ENCODE measurements around the gene PDX1.
"Not testable (repeated sequence)": the region's sequence is repeated elsewhere in the genome, so short reads cannot be mapped to it uniquely, and the experiment has no call there.

The PDX1 gene

DNA sequence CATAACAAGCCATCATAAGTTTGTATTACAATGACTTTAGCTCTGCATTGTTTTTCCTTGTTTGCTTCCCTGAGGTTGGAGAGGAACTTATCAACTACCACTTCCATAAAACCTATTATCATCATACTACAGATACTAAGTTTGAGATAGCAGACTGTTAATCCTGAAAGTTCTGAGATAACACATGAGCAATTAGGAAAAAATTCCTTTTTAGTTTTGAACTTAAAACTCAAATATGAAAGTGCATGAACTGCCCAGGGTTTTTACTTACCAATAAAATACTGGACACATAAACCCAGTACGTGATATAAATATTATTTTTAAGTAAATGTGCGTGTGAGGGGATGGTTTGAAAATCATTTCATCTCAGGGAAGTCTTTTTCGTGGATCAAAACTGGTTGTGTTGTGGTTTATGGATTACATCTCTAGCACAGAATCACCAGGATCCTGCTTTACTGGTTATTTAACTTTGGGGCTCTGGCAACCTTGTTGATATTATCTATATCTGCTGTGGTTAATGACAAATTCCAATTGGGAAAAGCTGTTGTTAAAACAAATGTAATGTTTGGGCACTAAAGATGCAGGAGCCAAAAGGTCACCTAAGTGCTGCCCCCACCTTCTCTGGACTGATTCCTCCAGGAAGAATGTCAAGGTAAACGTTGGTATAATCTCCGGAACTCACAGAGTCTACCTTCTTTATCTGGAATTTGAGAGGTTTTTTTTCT, 36.9 kb downstream of the PDX1 start:
- no peak for DNase-seq

GRCh38 chr13:27959976-27960361, 40.2 kb downstream of the PDX1 start:
- DNase-seq: no peak

GRCh38 chr13:27960362-27961226, 40.8 kb downstream of the PDX1 start:
- no peak for DNase-seq

DNA sequence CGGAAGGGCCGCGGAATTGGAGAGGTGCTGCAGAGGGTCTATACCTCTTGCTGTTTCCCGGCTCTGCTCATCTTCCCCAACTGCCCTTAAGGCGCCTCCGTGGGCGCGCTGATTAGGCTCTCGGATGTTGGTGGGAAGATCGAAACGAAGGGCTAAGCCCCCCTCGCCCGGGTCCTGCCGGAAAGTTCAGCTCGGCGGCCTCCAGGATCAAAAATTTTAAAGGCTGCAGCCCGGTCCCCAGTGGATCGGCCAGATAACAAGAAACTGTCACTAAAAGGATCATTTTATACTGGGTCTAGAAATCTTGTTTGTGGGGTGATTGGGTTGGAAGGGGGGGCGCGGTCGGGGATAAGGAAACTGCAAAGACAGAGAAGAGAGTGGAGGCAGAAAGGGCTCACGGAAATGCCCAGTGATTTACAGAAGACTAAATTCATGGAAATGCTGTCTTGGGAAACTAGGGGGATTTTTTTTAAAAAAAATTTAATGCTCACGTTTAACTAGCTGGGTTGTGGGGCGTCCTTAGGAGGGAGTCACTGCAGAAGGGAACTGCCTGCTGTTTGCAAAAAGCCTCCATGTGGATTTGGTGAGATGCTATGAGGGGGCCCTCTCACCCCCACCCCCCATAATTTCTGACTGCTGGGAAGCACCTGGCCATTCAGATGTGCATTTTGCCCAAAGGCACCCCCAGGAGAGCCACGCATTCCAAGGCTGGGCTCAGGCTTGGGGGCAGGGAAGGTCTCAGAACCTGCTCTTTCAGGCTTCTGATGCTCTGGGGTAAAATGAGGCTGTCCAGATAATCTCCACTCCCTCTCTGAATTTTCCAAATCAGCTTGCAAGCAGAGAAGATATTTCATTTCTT, 41.7 kb downstream of the PDX1 start:
- no peak for DNase-seq

GRCh38 chr13:27962128-27962841, 42.5 kb downstream of the PDX1 start:
- no peak for DNase-seq

- no peak for DNase-seq
Measured at GRCh38 chr13:27962982-27963381, 43.2 kb downstream of the PDX1 start.

DNA sequence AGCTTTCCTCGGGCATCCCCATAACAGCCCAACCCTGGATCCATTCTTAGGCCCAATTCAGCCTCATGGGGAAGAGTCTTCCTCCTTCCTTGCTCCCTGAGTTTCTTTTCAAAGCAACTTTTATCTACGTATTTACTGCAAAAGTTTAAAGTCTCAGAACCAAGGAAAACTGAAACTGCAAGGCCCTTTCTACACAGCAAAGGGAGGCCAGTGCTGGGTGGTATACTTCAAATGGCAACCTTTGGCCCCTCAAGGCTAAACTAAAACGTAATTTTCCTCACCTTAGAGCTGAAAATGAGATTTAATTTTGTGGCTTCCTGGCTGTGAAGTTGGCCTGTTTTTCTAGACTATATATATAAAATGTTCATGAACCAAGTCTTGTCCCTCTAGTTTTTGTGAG, 43.7 kb downstream of the PDX1 start:
- DNase-seq: no peak

- not testable (repeated sequence) for DNase-seq
Measured at GRCh38 chr13:27964206-27964605, 44.4 kb downstream of the PDX1 start.

- DNase-seq: no peak
Measured at GRCh38 chr13:27964741-27965323, 45.0 kb downstream of the PDX1 start.

DNA sequence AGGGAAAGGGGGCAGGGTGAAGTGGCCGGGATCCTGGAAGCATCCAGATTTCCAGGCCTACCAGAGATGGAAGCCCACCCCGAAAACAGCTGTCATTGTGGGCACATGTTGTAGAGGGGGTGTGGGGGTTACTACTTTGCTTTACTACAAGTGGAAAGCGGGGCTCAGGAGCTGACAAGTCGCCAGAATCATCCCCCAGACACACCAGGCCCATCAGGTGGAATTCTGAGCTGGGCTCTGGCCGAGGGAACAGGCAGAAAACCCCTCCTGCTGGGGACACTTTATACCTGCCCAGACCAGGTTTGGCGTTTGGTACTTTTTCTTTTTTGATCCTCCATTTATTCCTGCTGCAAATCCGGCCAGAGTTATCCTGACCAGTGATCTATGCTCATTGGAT, 45.5 kb downstream of the PDX1 start:
- no peak for DNase-seq

GRCh38 chr13:27965740-27966640, 46.2 kb downstream of the PDX1 start:
- DNase-seq: no peak

DNA sequence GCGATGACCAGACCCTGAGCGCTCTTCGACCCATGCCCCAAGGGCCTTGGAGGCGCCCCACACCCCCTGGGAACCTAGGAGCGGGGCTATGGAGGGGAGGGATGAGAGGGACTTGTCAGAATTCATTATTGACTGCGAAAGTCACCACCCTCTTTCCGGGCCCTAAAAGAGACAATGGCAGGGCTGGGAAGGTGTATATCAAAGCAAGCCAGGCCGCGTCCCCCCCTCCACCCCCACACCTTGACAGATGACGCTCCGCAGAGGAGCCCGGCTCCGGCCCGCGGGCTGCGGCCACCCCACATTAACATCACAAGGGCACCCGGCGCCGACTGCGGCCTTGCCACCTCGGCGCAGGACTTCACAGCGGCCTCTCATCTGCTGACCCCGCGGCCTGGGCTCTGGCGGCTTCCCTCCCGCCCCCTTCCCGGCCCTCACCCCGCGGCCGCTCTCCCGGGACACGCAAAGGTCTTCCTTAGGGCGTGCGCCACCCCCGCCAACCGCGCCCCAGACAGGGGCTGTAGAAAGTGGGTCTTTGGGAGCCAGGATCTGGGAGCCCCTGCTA, 46.9 kb downstream of the PDX1 start:
- no peak for DNase-seq

GRCh38 chr13:27967203-27967735, 47.5 kb downstream of the PDX1 start:
- DNase-seq: no peak

DNA sequence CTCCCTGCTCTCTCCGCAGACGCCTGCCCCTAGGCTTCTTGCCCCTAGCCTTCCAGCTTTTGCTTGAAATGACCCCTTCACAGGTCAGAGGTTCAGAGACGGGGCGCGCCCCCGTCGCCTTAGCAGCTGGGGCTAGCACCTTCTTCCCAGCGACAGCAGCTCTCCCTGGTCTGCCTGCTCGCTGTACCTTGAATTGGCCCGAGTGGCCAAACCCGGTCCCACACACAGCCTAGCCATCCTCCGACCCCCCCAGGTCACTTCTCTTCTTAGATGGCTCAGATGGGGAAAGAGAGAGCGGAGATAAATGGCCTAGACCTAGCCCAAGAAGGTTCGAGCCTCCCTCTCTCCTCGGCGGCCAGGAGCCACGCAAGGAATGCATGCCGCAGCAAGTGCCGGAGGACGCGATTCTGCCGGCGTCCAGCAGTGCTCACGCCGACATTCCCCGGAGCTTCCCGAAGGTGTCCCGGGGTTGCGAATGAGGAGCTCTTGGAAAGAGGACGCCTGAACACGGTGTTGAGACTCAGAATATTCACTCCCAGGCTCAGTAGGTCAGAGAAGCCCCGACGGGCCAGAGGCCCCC, 48.0 kb downstream of the PDX1 start:
- DNase-seq: no peak

GRCh38 chr13:27968316-27969081, 48.7 kb downstream of the PDX1 start:
- no peak for DNase-seq

DNA sequence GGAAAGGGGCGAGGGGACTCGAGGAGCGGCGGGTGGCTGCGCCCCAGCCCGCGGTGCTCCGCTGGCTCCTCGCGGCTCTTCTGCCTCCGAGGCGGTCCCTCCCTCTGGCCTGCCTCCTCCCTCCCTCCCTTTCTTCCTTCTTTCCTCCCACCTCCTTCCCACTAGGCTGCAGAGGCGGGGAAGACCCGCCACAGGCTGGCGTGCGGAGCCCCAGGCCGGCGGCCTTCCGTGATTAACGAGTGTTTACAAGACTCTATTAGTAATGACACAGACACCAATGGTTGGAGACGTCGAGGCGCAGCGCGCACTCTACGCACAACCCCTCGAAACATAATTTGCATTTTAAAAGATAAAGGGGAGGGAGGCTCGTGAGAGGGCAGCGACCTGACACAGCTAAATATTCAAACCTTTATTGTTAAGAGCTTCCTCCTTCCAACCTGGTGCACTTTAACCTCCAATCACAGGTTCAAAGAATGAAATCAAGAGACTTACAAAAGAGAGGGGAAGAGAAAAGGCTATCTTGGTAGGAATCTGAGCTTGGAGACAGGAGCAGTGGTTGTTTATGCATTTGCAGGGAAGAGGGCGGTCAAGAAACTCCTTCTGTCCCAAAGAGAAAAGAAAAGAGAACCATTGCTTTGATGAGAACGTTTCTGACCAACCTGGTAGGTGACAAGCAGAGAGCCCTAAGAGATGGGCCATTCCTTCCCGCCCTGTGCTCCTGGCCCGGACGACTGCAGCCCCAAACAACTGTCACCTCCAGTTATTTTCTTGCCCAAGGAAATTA, 49.5 kb downstream of the PDX1 start, which contains the start of gene CDX2:
Gene CDX2, minus strand, starts transcription at position 234 of the 784 bp plus-strand sequence. CDS start 309 bp downstream, outside the sequence.
- DNase-seq: no peak

GRCh38 chr13:27969866-27970229, 50.0 kb downstream of the PDX1 start:
- no peak for DNase-seq

Data from activated CD4-positive, alpha-beta T cell treated with anti-CD3 and anti-CD28 coated beads, Interleukin-2, amount 50 U/mL, for 1 hour (primary cell).